ENCODE data around the gene VGLL4. TPM values are rescaled to one million over a fixed set of nuclear protein-coding genes. Genes with fewer than 3 reads are reported as not detected.
"Not testable (repeated sequence)": the region's sequence is repeated elsewhere in the genome, so short reads cannot be mapped to it uniquely, and the experiment has no call there.

The VGLL4 gene
- total RNA-seq, 2 experiments from 2014 or later = 34.2 to 35.5 TPM

- H3K9me3 Mint-ChIP-seq = peaks cover 5% of the 10 kb centered on the region
- ChIA-PET CTCF (no interaction called here), POLR2A (no interaction called here)
- no peaks in the 10 kb centered on the region for H3K27me3 Mint-ChIP-seq
- no peak overlapping the region for H3K27ac Mint-ChIP-seq
- no peak overlapping the region for H3K4me3 Mint-ChIP-seq
- no peak for DNase-seq
- H3K36me3 Mint-ChIP-seq (ENCODE audit: low read depth) = peaks cover 3% of the 10 kb centered on the region
- peaks cover 4% of the 10 kb centered on the region for H3K4me1 Mint-ChIP-seq
These were observed 120.1 kb downstream of the VGLL4 start for GRCh38 chr3:11523572-11524101.

DNA sequence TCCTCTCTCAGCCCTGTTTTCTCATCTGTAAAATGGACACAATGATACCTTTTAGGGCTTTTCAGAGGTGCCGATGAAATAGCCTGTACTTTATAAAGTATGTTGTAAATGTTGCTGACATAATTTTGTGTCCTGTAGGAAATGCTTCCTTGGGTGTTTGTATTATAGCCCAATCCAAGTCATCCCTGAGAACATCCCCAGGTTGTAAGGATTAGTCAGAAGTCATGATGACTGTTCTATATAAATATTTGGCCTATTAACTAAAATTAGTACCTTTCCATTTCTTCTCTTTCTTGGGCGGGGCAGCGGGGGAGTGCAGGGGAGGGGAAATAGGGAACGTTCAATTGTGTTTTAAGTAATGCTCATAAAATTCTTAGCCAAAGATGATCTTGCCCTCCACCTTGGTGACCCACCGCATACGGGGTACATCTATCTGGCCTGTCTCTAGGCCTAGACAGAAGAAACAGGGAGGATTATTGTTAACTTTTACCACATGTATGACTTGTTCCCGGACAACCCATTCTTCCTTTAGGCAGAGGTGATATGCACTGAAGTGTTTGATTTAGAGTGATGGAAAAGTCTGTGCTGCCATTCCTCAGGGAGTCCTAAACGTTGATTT is 120.7 kb downstream of the VGLL4 start:
- Mint-ChIP-seq H3K4me3 (no peak overlapping the region), H3K27ac (no peak overlapping the region), H3K4me1 (peaks cover 4% of the 10 kb centered on the region), H3K36me3 (ENCODE audit: low read depth) (peaks cover 3% of the 10 kb centered on the region), H3K9me3 (peaks cover 3% of the 10 kb centered on the region), H3K27me3 (no peaks in the 10 kb centered on the region)
- ChIA-PET POLR2A (no interaction called here), CTCF (no interaction called here)
- DNase-seq = no peak

DNA sequence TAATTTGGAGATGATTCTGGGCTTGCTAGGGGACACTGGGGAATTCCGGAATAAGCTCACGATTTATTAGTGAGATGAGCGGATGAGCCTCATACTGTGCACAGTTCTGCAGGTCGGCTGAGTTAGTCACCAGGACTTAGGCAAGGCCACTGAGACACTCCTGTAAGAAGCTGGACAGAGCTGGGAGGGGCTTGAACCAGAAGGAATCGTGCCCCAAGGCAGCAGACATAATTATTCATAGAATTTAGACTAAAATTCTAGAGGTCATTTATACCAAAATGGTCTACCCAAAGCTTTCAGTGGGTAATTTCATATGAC is 121.4 kb downstream of the VGLL4 start:
- no peak overlapping the region for H3K4me3 Mint-ChIP-seq
- POLR2A ChIA-PET = no interaction called here
- no peaks in the 10 kb centered on the region for H3K9me3 Mint-ChIP-seq
- no peaks in the 10 kb centered on the region for H3K27me3 Mint-ChIP-seq
- no peaks in the 10 kb centered on the region for H3K36me3 Mint-ChIP-seq (ENCODE audit: low read depth)
- H3K4me1 Mint-ChIP-seq = peaks cover 4% of the 10 kb centered on the region
- no peak overlapping the region for H3K27ac Mint-ChIP-seq
- CTCF ChIA-PET = no interaction called here
- DNase-seq = no peak

- DNase-seq = no peak
- Mint-ChIP-seq H3K4me3 (no peak overlapping the region), H3K4me1 (peaks cover 4% of the 10 kb centered on the region), H3K27ac (no peak overlapping the region), H3K36me3 (ENCODE audit: low read depth) (no peaks in the 10 kb centered on the region), H3K9me3 (no peaks in the 10 kb centered on the region), H3K27me3 (no peaks in the 10 kb centered on the region)
- CTCF ChIA-PET = no interaction called here
- POLR2A ChIA-PET = no interaction called here
These were observed 122.5 kb downstream of the VGLL4 start for GRCh38 chr3:11521167-11521566.

- POLR2A ChIA-PET = no interaction called here
- peaks cover under 1% of the 10 kb centered on the region for H3K9me3 Mint-ChIP-seq
- H3K4me3 Mint-ChIP-seq = no peak overlapping the region
- H3K4me1 Mint-ChIP-seq = peaks cover 17% of the 10 kb centered on the region
- no peak for DNase-seq
- no peaks in the 10 kb centered on the region for H3K27me3 Mint-ChIP-seq
- CTCF ChIA-PET = no interaction called here
- H3K36me3 Mint-ChIP-seq (ENCODE audit: low read depth) = no peaks in the 10 kb centered on the region
- H3K27ac Mint-ChIP-seq = no peak overlapping the region
These were observed 126.1 kb downstream of the VGLL4 start for GRCh38 chr3:11517601-11518000.

DNA sequence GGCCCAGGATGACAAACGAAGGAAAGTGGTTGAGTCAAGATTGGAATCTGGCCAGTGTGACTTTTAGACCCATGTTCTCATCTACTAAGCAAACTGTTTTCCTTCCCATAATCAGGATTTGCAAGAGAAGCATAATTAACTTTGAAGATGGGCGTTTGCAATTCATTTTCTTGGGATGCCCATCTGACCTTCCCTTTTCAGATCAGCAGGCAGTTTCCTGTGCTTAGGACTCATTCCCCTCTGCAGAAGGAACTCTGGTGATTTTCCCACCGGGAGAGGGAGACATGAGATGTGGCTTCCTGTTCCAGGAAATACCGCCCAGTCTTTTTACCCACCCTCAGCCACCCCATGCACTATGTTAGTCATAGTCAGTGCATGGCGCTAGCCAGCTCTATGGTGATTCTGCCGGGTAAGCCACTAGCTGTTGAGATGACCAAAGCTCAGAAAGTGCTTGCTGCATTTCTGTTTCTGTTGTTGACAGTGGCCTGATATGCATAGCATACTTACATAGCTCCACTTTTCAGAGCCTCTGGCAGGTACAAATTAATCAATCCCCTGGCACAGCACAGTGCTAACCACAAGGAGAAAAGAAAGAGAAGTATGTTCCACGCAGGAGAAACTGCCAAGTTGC is 129.4 kb downstream of the VGLL4 start:
- no peaks in the 10 kb centered on the region for H3K27me3 Mint-ChIP-seq
- H3K4me1 Mint-ChIP-seq = peaks cover 18% of the 10 kb centered on the region
- no peak overlapping the region for H3K27ac Mint-ChIP-seq
- ChIA-PET POLR2A (no interaction called here), CTCF (interaction anchor here (0.6 kb wide), 1 partner anchor 196 kb away, joined by 5 read pairs; no protein-coding TSS in a partner anchor)
- no peak overlapping the region for H3K4me3 Mint-ChIP-seq
- no peaks in the 10 kb centered on the region for H3K36me3 Mint-ChIP-seq (ENCODE audit: low read depth)
- DNase-seq = no peak
- H3K9me3 Mint-ChIP-seq = peaks cover 8% of the 10 kb centered on the region

GRCh38 chr3:11513817-11514135 is 129.9 kb downstream of the VGLL4 start:
- Mint-ChIP-seq H3K27me3 (no peaks in the 10 kb centered on the region), H3K9me3 (peaks cover 8% of the 10 kb centered on the region), H3K36me3 (ENCODE audit: low read depth) (no peaks in the 10 kb centered on the region), H3K4me3 (no peak overlapping the region), H3K4me1 (peaks cover 18% of the 10 kb centered on the region), H3K27ac (no peak overlapping the region)
- ChIA-PET CTCF (no interaction called here), POLR2A (no interaction called here)
- no peak for DNase-seq

- DNase-seq; CTCF ChIA-PET; POLR2A ChIA-PET; H3K4me3 Mint-ChIP-seq; H3K27ac Mint-ChIP-seq; H3K9me3 Mint-ChIP-seq; H3K36me3 Mint-ChIP-seq (ENCODE audit: low read depth); H3K27me3 Mint-ChIP-seq: not testable (repeated sequence)
- peaks cover 18% of the 10 kb centered on the region for H3K4me1 Mint-ChIP-seq
These were observed 130.4 kb downstream of the VGLL4 start for GRCh38 chr3:11513125-11513816.

- DNase-seq = not testable (repeated sequence)
These were observed 132.1 kb downstream of the VGLL4 start for GRCh38 chr3:11511606-11512005.

DNA sequence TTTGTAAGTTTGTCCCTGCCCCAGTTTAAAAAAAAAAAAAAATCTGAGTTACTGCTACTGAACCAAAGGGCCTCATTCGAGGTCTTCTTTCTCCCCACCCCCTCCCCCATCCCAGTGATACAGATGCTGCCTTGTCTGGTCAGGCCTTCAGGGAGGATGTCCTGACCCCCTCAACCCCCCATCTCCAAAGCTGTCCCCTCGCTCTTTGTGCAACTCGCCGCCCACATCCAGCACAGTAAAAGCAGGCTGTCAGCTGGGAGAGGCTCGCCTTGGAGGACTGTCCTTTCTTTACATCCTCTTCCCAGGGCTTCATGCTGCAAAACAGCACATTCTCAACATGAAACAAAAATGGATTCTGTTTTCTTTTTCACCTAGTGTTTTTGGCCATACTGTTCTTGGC is 133.4 kb downstream of the VGLL4 start:
- POLR2A ChIA-PET = no interaction called here
- CTCF ChIA-PET = interaction anchor here (1.6 kb wide), 1 partner anchor 10 kb away, joined by 4 read pairs; no protein-coding TSS in a partner anchor
- H3K4me3 Mint-ChIP-seq = no peak overlapping the region
- no peaks in the 10 kb centered on the region for H3K27me3 Mint-ChIP-seq
- H3K36me3 Mint-ChIP-seq (ENCODE audit: low read depth) = peaks cover 1% of the 10 kb centered on the region
- H3K9me3 Mint-ChIP-seq = peaks cover 8% of the 10 kb centered on the region
- no peak for DNase-seq
- H3K4me1 Mint-ChIP-seq = peaks cover 16% of the 10 kb centered on the region
- H3K27ac Mint-ChIP-seq = no peak overlapping the region

More at GRCh38 chr3:11511606-11512005, 132.1 kb downstream of the VGLL4 start:
- H3K27me3 Mint-ChIP-seq; H3K27ac Mint-ChIP-seq; POLR2A ChIA-PET; H3K9me3 Mint-ChIP-seq; H3K4me3 Mint-ChIP-seq; CTCF ChIA-PET; H3K36me3 Mint-ChIP-seq (ENCODE audit: low read depth): not testable (repeated sequence)
- peaks cover 20% of the 10 kb centered on the region for H3K4me1 Mint-ChIP-seq

DNA sequence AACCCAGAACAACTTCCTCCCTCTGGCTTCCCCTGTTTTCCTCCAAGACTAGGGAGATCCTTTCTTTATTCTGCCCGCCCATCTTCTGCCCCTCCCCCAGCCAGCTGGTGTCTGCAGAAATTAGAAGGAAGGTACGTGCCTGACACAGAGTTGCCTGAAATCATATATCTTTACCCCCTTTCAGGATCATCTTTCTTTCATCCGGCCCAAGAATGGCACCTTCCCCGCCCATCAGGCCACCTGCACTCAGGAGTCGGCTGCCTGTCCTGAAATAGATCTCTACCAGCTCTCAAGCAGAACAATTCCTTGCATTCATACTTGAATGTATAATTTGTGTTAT is 133.7 kb downstream of the VGLL4 start:
- peaks cover 8% of the 10 kb centered on the region for H3K9me3 Mint-ChIP-seq
- no peak for DNase-seq
- H3K36me3 Mint-ChIP-seq (ENCODE audit: low read depth) = peaks cover 1% of the 10 kb centered on the region
- H3K27me3 Mint-ChIP-seq = no peaks in the 10 kb centered on the region
- ChIA-PET POLR2A (no interaction called here), CTCF (interaction anchor here (1.6 kb wide), 1 partner anchor 10 kb away, joined by 4 read pairs; no protein-coding TSS in a partner anchor)
- peaks cover 16% of the 10 kb centered on the region for H3K4me1 Mint-ChIP-seq
- no peak overlapping the region for H3K27ac Mint-ChIP-seq
- no peak overlapping the region for H3K4me3 Mint-ChIP-seq

DNA sequence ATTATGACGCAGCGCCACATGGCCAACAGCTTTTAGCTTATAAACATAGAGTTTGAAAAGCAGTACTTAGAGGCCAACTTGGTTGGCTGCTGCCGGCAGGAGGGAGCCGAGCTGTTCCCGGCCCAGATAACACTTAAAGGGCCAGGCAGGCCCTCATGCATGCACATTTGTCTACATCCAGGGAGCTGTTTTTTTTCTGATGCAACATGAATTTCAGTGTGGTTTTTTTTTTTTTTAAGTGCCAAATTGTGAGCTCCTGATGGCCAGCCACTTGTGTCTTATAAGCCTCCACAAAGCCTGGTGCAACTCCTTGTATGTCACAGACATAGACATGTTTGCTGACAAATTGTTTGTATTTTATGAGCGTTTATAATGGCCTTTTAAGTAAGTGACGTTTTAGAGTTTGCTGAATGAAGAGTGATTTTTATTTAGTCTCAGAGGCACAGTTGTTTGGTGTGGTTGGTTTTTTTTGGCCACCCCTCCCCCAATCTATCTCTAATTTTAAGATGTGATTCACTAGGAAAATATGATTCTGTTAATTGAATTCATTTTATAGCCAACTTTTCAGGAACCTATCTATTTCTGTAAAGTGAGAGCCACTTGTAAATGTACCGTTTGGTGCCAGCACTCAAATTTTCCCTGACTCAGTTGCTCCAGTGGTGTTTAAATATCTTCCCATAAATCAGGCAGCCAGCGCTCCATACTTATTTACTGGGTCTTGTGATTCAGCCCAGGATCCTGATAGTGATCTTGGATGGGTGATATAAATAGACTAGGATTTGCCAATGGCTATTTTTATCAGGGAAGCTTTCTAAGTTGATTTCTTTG is 134.3 kb downstream of the VGLL4 start:
- CTCF ChIA-PET = interaction anchor here (0.6 to 1.6 kb wide), 4 partner anchors 10 to 967 kb away, joined by 3 to 4 read pairs (median 4); no protein-coding TSS in a partner anchor
- Mint-ChIP-seq H3K36me3 (ENCODE audit: low read depth) (peaks cover 1% of the 10 kb centered on the region), H3K4me1 (peaks cover 10% of the 10 kb centered on the region), H3K9me3 (peaks cover 8% of the 10 kb centered on the region), H3K27ac (no peak overlapping the region), H3K27me3 (no peaks in the 10 kb centered on the region), H3K4me3 (no peak overlapping the region)
- POLR2A ChIA-PET = no interaction called here
- DNase-seq = no peak

Measured in activated CD4-positive, alpha-beta T cell treated with anti-CD3 and anti-CD28 coated beads, Interleukin-2, amount 10 ng/mL, durations not matched to agents 7 days and 5 days (primary cell).